HepG2 (cell line): ENCODE measurements around the gene ZNF749. TPM values are rescaled to one million over a fixed set of nuclear protein-coding genes. Genes with fewer than 3 reads are reported as not detected.
A peak's percentile ranks its signal among the peaks of the same experiment; 100 is the strongest.

Experiments
- BORCS8-MEF2B ChIP-seq: sonication (generic); formaldehyde crosslinking; IDR thresholded peaks from 2 replicates; pipeline ENCODE4 v1.8.0; 2022; ENCODE audit warnings: mild to moderate bottlenecking, missing genetic modification reagents
- FOSL1 ChIP-seq: sonication (generic); formaldehyde crosslinking; IDR thresholded peaks from 2 replicates; pipeline ENCODE4 v1.9.0; 2021; ENCODE audit warnings: missing genetic modification reagents, borderline replicate concordance
- FOXO1 ChIP-seq: sonication (generic); formaldehyde crosslinking; IDR thresholded peaks from 2 replicates; pipeline ENCODE4 v1.4.0; 2020; ENCODE audit warnings: missing genetic modification reagents
- HES4 ChIP-seq: sonication (generic); formaldehyde crosslinking; IDR thresholded peaks from 2 replicates; pipeline ENCODE4 v1.9.0; 2021; ENCODE audit warnings: mild to moderate bottlenecking, missing genetic modification reagents, borderline replicate concordance
- MAZ ChIP-seq, 2 experiments: sonication (generic) in 1 of 2; formaldehyde crosslinking in 1 of 2; IDR thresholded peaks; 2 replicates each; pipeline versions ENCODE4 v1.5.0 to v1.6.1; 2012 to 2020; ENCODE audit warnings: low read depth in 2 of 2, mild to moderate bottlenecking in 2 of 2, borderline replicate concordance in 1 of 2, improper control_type of control experiment in 1 of 2, low read length in 1 of 2, missing genetic modification reagents in 1 of 2, moderate library complexity in 1 of 2
- MBD4 ChIP-seq: IDR thresholded peaks from 2 replicates; pipeline ENCODE4 v1.6.1; 2012; ENCODE audit warnings: low read length, inconsistent platforms, borderline replicate concordance
- POGZ ChIP-seq: sonication (generic); formaldehyde crosslinking; IDR thresholded peaks from 2 replicates; pipeline ENCODE4 v1.4.0; 2020; ENCODE audit warnings: mild to moderate bottlenecking, missing genetic modification reagents
- SP140L ChIP-seq: sonication (generic); formaldehyde crosslinking; IDR thresholded peaks from 2 replicates; pipeline ENCODE4 v1.4.0; 2020; ENCODE audit warnings: missing genetic modification reagents, borderline replicate concordance
- ZBTB7A ChIP-seq: sonication (generic); formaldehyde crosslinking; IDR thresholded peaks from 2 replicates; pipeline ENCODE4 v1.8.0; 2022; ENCODE audit warnings: mild to moderate bottlenecking, missing genetic modification reagents
- ZNF256 ChIP-seq: sonication (generic); formaldehyde crosslinking; conservative IDR thresholded peaks from 2 replicates; pipeline ENCODE4 v1.4.0; 2020; ENCODE audit warnings: missing genetic modification reagents
- ZNF574 ChIP-seq: sonication (generic); formaldehyde crosslinking; IDR thresholded peaks from 2 replicates; pipeline ENCODE4 v1.4.0; 2020; ENCODE audit warnings: missing genetic modification reagents
- ZNF644 ChIP-seq: IDR thresholded peaks from 2 replicates; pipeline ENCODE4 v1.6.1; 2016; ENCODE audit warnings: low read depth
- ZNF710 ChIP-seq: sonication (generic); formaldehyde crosslinking; IDR thresholded peaks from 2 replicates; pipeline ENCODE4 v1.5.0; 2020; ENCODE audit warnings: mild to moderate bottlenecking, missing genetic modification reagents, borderline replicate concordance
- ZNF772 ChIP-seq: sonication (generic); formaldehyde crosslinking; IDR thresholded peaks from 2 replicates; pipeline ENCODE4 v1.5.0; 2020; ENCODE audit warnings: mild to moderate bottlenecking, missing genetic modification reagents
- ZNF850 ChIP-seq: sonication (generic); formaldehyde crosslinking; conservative IDR thresholded peaks from 2 replicates; pipeline ENCODE4 v1.9.0; 2021; ENCODE audit warnings: mild to moderate bottlenecking, missing genetic modification reagents
- ZSCAN5A ChIP-seq: sonication (generic); formaldehyde crosslinking; IDR thresholded peaks from 2 replicates; pipeline ENCODE4 v1.8.0; 2022; ENCODE audit warnings: mild to moderate bottlenecking, missing genetic modification reagents, borderline replicate concordance
- polyA plus RNA-seq, 8 experiments: library from polyadenylated mRNA; depleted of rRNA in 3 of 8; stranded (reverse) in 7 of 8; unstranded in 1 of 8; fragments of >200 nt; fragmentation: Illumina TruSeq in 4 of 8; extraction: Trizol in 4 of 8; gene quantifications; 2 replicates each; pipeline versions ENCODE4 v1.2.1 to v1.2.3, GENCODE V29; 2011 to 2016; ENCODE audit warnings: low read depth in 4 of 8, missing spikeins in 1 of 8, mixed read lengths in 1 of 8; ENCODE audit not compliant: insufficient read depth in 1 of 8
- total RNA-seq, 5 experiments: library from RNA; depleted of rRNA; stranded (reverse); fragments of >200 nt; fragmentation: Illumina TruSeq; extraction: Trizol; gene quantifications; 2 replicates each; pipeline ENCODE4 v1.2.3, GENCODE V29; 2016; ENCODE audit warnings: low read depth in 1 of 5
- TF ChIP-seq, protein P1 (sequence below): sonication (generic); formaldehyde crosslinking; IDR thresholded peaks from 2 replicates; pipeline ENCODE4 v1.4.0; 2020; ENCODE audit warnings: mild to moderate bottlenecking, missing genetic modification reagents, borderline replicate concordance

ZNF749 gene
- total and polyA plus RNA-seq, 2 of the 13 experiments (the other 11 are each of a cell fraction or from before 2014, with no cell fraction given), result 18.9 to 21.0 TPM

DNA sequence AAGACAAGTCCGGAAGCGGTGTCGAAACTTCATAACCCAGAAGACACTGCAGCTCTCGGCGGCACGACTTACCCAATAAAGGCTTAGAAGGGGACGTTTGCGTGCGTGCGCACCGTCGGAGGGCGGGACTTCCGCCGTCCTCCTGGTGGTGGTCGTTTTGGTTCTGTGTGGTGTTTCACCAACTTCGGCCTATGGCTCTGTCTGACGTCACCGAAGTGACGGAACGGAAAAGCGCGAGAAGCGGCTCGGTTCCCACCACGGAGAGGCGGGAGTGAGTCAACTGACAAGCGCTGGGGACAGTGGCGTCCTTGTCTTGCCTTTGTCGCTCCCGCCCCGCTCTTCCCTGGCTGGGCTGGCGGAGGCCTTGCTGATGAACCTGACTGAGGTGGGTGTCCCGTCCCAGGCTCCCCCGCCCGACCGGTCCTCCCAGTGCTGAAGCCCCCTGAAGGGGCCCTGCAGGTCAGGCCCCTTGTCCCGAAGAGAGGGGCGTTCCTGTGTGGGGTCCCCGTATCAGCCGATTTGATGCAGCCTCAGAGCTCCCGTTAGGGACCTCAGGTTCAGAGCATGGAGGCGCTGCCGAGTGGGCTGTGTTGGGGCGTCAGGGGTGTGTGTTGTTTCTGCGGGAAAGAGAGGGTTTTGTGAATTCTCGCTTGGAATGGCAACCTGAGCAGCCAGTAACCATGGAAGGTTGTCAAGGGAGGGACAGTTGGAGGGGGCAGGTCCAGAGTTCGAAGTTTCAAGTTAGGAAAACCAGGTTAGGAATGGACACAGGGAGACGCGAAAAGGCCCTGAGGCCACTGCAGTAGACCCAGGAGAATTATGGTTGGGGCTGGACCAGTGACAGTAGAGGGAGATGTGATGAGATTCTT is 45.2 kb upstream of the ZNF749 start, which contains the start of gene ZNF548 (continued):
- TF ChIP-seq ZNF710 (no peak), ZNF574 (CRISPR knock-in tag) (peak; percentile 85), ZNF772 (CRISPR knock-in tag) (0 out of 2 replicates have a peak, but pooled peaks have one; percentile 27), MBD4 (no peak), MAZ (IDR thresholded peaks at IDR 0.05; ENCODE audit: borderline replicate concordance, low read depth, low read length) (peak; percentile 19; the same call in 1 of the 2 replicates), MAZ (CRISPR knock-in tag; IDR thresholded peaks at IDR 0.05; ENCODE audit: low read depth) (no peak), ZNF850 (CRISPR knock-in tag) (no peak), ZNF644 (no peak), ZNF256 (CRISPR knock-in tag) (no peak), HES4 (no peak), POGZ (CRISPR knock-in tag) (peak; percentile 89), ZSCAN5A (no peak), SP140L (CRISPR knock-in tag) (no peak), ZBTB7A (CRISPR knock-in tag) (peak; percentile 75), BORCS8-MEF2B (0 out of 2 replicates have a peak, but pooled peaks have one; percentile 52), FOXO1 (CRISPR knock-in tag) (peak; percentile 70), FOSL1 (CRISPR knock-in tag) (no peak)
- TF ChIP-seq, protein P1, sequence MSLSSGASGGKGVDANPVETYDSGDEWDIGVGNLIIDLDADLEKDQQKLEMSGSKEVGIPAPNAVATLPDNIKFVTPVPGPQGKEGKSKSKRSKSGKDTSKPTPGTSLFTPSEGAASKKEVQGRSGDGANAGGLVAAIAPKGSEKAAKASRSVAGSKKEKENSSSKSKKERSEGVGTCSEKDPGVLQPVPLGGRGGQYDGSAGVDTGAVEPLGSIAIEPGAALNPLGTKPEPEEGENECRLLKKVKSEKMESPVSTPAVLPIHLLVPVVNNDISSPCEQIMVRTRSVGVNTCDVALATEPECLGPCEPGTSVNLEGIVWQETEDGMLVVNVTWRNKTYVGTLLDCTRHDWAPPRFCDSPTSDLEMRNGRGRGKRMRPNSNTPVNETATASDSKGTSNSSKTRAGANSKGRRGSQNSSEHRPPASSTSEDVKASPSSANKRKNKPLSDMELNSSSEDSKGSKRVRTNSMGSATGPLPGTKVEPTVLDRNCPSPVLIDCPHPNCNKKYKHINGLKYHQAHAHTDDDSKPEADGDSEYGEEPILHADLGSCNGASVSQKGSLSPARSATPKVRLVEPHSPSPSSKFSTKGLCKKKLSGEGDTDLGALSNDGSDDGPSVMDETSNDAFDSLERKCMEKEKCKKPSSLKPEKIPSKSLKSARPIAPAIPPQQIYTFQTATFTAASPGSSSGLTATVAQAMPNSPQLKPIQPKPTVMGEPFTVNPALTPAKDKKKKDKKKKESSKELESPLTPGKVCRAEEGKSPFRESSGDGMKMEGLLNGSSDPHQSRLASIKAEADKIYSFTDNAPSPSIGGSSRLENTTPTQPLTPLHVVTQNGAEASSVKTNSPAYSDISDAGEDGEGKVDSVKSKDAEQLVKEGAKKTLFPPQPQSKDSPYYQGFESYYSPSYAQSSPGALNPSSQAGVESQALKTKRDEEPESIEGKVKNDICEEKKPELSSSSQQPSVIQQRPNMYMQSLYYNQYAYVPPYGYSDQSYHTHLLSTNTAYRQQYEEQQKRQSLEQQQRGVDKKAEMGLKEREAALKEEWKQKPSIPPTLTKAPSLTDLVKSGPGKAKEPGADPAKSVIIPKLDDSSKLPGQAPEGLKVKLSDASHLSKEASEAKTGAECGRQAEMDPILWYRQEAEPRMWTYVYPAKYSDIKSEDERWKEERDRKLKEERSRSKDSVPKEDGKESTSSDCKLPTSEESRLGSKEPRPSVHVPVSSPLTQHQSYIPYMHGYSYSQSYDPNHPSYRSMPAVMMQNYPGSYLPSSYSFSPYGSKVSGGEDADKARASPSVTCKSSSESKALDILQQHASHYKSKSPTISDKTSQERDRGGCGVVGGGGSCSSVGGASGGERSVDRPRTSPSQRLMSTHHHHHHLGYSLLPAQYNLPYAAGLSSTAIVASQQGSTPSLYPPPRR (CRISPR knock-in tag), result no peak
